Sigmoid colon (tissue), 7 donors: ENCODE data around the gene IMMP2L. TPM values are rescaled to one million over a fixed set of nuclear protein-coding genes. Genes with fewer than 3 reads are reported as not detected.

Experiments
- DNase-seq: peaks from one replicate; pipeline ENCODE4 v3.0.0-alpha.2; 2019
- H3K27ac ChIP-seq, 4 donors: fragments of 200-600 bp; sonication (generic); one replicate each; pipeline ENCODE4 v1.5.1; 2016 to 2019; ENCODE audit warnings: mild to moderate bottlenecking in 1 of 4
- H3K27me3 ChIP-seq, 3 donors: fragments of 200-600 bp; sonication (generic); one replicate each; pipeline ENCODE4 v1.5.1; 2019; ENCODE audit warnings: mild to moderate bottlenecking in 1 of 3
- H3K36me3 ChIP-seq, 4 donors: fragments of 200-600 bp; sonication (generic); one replicate each; pipeline ENCODE4 v1.5.1; 2016 to 2019
- H3K4me1 ChIP-seq, 4 donors: fragments of 200-600 bp; sonication (generic); one replicate each; pipeline ENCODE4 v1.5.1; 2017 to 2019
- H3K4me3 ChIP-seq, 4 donors: fragments of 200-600 bp; sonication (generic); one replicate each; pipeline ENCODE4 v1.5.1; 2017 to 2019; ENCODE audit warnings: mild to moderate bottlenecking in 2 of 4, moderate library complexity in 1 of 4
- H3K9me3 ChIP-seq, 4 donors: fragments of 200-600 bp in 3 of 4; sonication (generic) in 3 of 4; one replicate each; pipeline versions ENCODE4 v1.5.1 to v1.6.1; 2013 to 2019
- CTCF ChIP-seq, 4 experiments: fragments of 450-650 bp in 3 of 4; fragments of 200-600 bp in 1 of 4; IDR thresholded peaks; one replicate each; pipeline ENCODE4 v1.5.1; 2016 to 2019; ENCODE audit warnings: antibody characterized with exemption in 4 of 4, mild to moderate bottlenecking in 3 of 4, moderate library complexity in 2 of 4
- EP300 ChIP-seq, 4 donors: sonication (generic); formaldehyde crosslinking; IDR thresholded peaks; one replicate each; pipeline ENCODE4 v1.6.1; 2017; ENCODE audit warnings: antibody characterized with exemption in 4 of 4
- POLR2A ChIP-seq, 2 donors: fragments of 450-650 bp; IDR thresholded peaks; one replicate each; pipeline ENCODE4 v1.6.1; 2016; ENCODE audit warnings: antibody characterized with exemption in 2 of 2, mild to moderate bottlenecking in 2 of 2, moderate library complexity in 2 of 2
- POLR2AphosphoS5 ChIP-seq, 4 donors: sonication (generic); formaldehyde crosslinking; IDR thresholded peaks; one replicate each; pipeline ENCODE4 v1.6.1; 2017; ENCODE audit warnings: antibody characterized with exemption in 4 of 4
- WGBS, 2 donors: extraction: QIAGEN DNeasy Blood & Tissue Kit; methylation state at CpG; one replicate each; pipeline ENCODE4 v1.1.7; 2013; 5-methylcytosine and 5-hydroxymethylcytosine counted together
- intact Hi-C: fragments of 100-400 bp; cut with DNase I; formaldehyde crosslinking; loops from one replicate; pipeline ENCODE4 v1.15.1; 2023
- polyA plus RNA-seq, 3 donors: library from polyadenylated mRNA; stranded (reverse); fragments of 200-250 nt; gene quantifications; one replicate each; pipeline ENCODE4 v1.2.3, GENCODE V29; 2013
- total RNA-seq, 4 donors: library from RNA; depleted of rRNA; stranded (reverse); fragments of >200 nt; gene quantifications; one replicate each; pipeline ENCODE4 v1.1.0, GENCODE V29; 2016
- donor health status: healthy with polysubstance abuse.
- donor health status: Bipolar disorder and iron deficiency.
- donor health status: healthy.

IMMP2L gene
- total and polyA plus RNA-seq, 7 donors, result 2.5 to 57.9 (median 18.5) TPM

GRCh38 chr7:111067682-111068081 is 494.6 kb downstream of the IMMP2L start:
- Histone ChIP-seq H3K27me3 (no peaks in the 10 kb centered on the region), H3K27ac (no peak overlapping the region), H3K9me3 (peaks cover 0 to 7% (median 0%) of the 10 kb centered on the region in 4 donors), H3K4me3 (no peak overlapping the region), H3K36me3 (no peaks in the 10 kb centered on the region), H3K4me1 (no peaks in the 10 kb centered on the region)
- intact Hi-C loops, result no loop called here
- TF ChIP-seq POLR2A (IDR thresholded peaks at IDR 0.05), result no peak
- TF ChIP-seq EP300 (IDR thresholded peaks at IDR 0.05), result no peak
- TF ChIP-seq CTCF (IDR thresholded peaks at IDR 0.05), result no peak
- no peak for TF ChIP-seq POLR2AphosphoS5 (IDR thresholded peaks at IDR 0.05)
- no peak for DNase-seq
- WGBS, 2 donors, result 90 to 95% methylated on average over 2 of the region's 2 CpGs

GRCh38 chr7:111067251-111067650 is 495.0 kb downstream of the IMMP2L start:
- Histone ChIP-seq H3K9me3 (peaks cover 0 to 7% (median 0%) of the 10 kb centered on the region in 4 donors), H3K4me3 (no peak overlapping the region), H3K27ac (no peak overlapping the region), H3K36me3 (no peaks in the 10 kb centered on the region), H3K4me1 (no peaks in the 10 kb centered on the region), H3K27me3 (no peaks in the 10 kb centered on the region)
- intact Hi-C loops, result no loop called here
- DNase-seq, result no peak
- 98% methylated on average over 4 of the region's 4 CpGs for WGBS, 2 donors
- TF ChIP-seq EP300 (IDR thresholded peaks at IDR 0.05) (no peak), POLR2A (IDR thresholded peaks at IDR 0.05) (no peak), POLR2AphosphoS5 (IDR thresholded peaks at IDR 0.05) (no peak), CTCF (IDR thresholded peaks at IDR 0.05) (no peak)

- intact Hi-C loops, result no loop called here
- TF ChIP-seq POLR2A (IDR thresholded peaks at IDR 0.05), result no peak
- no peak for TF ChIP-seq POLR2AphosphoS5 (IDR thresholded peaks at IDR 0.05)
- TF ChIP-seq CTCF (IDR thresholded peaks at IDR 0.05), result no peak
- TF ChIP-seq EP300 (IDR thresholded peaks at IDR 0.05), result no peak
Observed at GRCh38 chr7:111063166-111063565, 499.1 kb downstream of the IMMP2L start.

GRCh38 chr7:111059833-111060232 is 502.5 kb downstream of the IMMP2L start:
- H3K27me3 ChIP-seq, result no peaks in the 10 kb centered on the region
- no peak overlapping the region for H3K4me3 ChIP-seq
- H3K9me3 ChIP-seq, result peaks cover 0 to 7% (median 0%) of the 10 kb centered on the region in 4 donors
- TF ChIP-seq POLR2A (IDR thresholded peaks at IDR 0.05) (no peak), CTCF (IDR thresholded peaks at IDR 0.05) (no peak), POLR2AphosphoS5 (IDR thresholded peaks at IDR 0.05) (no peak), EP300 (IDR thresholded peaks at IDR 0.05) (no peak)
- no peaks in the 10 kb centered on the region for H3K4me1 ChIP-seq
- intact Hi-C loops, result no loop called here
- H3K36me3 ChIP-seq, result no peaks in the 10 kb centered on the region
- H3K27ac ChIP-seq, result no peak overlapping the region
- no peak for DNase-seq

More at GRCh38 chr7:111063166-111063565, 499.1 kb downstream of the IMMP2L start:
- Histone ChIP-seq H3K4me3 (no peak overlapping the region), H3K27me3 (no peaks in the 10 kb centered on the region), H3K27ac (no peak overlapping the region), H3K9me3 (peaks cover 0 to 7% (median 0%) of the 10 kb centered on the region in 4 donors), H3K4me1 (no peaks in the 10 kb centered on the region), H3K36me3 (no peaks in the 10 kb centered on the region)
- DNase-seq, result no peak
- WGBS, 2 donors, result 92% methylated on average over 1 of the region's 1 CpG

GRCh38 chr7:111057066-111057465 is 505.2 kb downstream of the IMMP2L start:
- TF ChIP-seq CTCF (IDR thresholded peaks at IDR 0.05), result no peak
- TF ChIP-seq POLR2AphosphoS5 (IDR thresholded peaks at IDR 0.05), result no peak
- no peak for TF ChIP-seq POLR2A (IDR thresholded peaks at IDR 0.05)
- no peak for TF ChIP-seq EP300 (IDR thresholded peaks at IDR 0.05)
- no peak for DNase-seq
- H3K4me3 ChIP-seq, result no peak overlapping the region
- WGBS, 2 donors, result 95 to 97% methylated on average over 4 of the region's 4 CpGs
- no peaks in the 10 kb centered on the region for H3K9me3 ChIP-seq
- no peak overlapping the region for H3K27ac ChIP-seq
- no peaks in the 10 kb centered on the region for H3K27me3 ChIP-seq
- H3K4me1 ChIP-seq, result no peaks in the 10 kb centered on the region
- no peaks in the 10 kb centered on the region for H3K36me3 ChIP-seq
- intact Hi-C loops, result no loop called here
